Dedifferentiated amniotic fluid mesenchymal stem cell (primary cell): ENCODE results near the gene SPAG4.

Experiments
- DNase-seq: peaks from one replicate; pipeline ENCODE4 v3.0.0-alpha.2; 2016; ENCODE audit errors: extremely low spot score

SPAG4 gene

GRCh38 chr20:35621560-35621946 is 5.9 kb downstream of the SPAG4 start:
- DNase-seq: no peak

GRCh38 chr20:35625584-35626385 is 10.2 kb downstream of the SPAG4 start:
- no peak for DNase-seq

GRCh38 chr20:35626386-35627001 is 10.9 kb downstream of the SPAG4 start:
- DNase-seq: no peak

GRCh38 chr20:35627121-35627520 is 11.5 kb downstream of the SPAG4 start:
- no peak for DNase-seq

- DNase-seq: no peak
Observed at GRCh38 chr20:35629427-35630145, 14.0 kb downstream of the SPAG4 start.

- no peak for DNase-seq
Observed at GRCh38 chr20:35630636-35631035, 15.0 kb downstream of the SPAG4 start.

- DNase-seq: no peak
Observed at GRCh38 chr20:35632539-35633115, 17.0 kb downstream of the SPAG4 start.

GRCh38 chr20:35635652-35636051 is 20.0 kb downstream of the SPAG4 start:
- no peak for DNase-seq

GRCh38 chr20:35636095-35636494 is 20.5 kb downstream of the SPAG4 start:
- DNase-seq: no peak

- no peak for DNase-seq
Observed at GRCh38 chr20:35637276-35637675, 21.6 kb downstream of the SPAG4 start.

GRCh38 chr20:35638751-35639150 is 23.1 kb downstream of the SPAG4 start:
- no peak for DNase-seq

- DNase-seq: no peak
Observed at GRCh38 chr20:35640724-35641123, 25.1 kb downstream of the SPAG4 start.

- DNase-seq: no peak
Observed at GRCh38 chr20:35641743-35642142, 26.1 kb downstream of the SPAG4 start.

GRCh38 chr20:35643045-35643444 is 27.4 kb downstream of the SPAG4 start:
- no peak for DNase-seq

GRCh38 chr20:35644806-35645205 is 29.2 kb downstream of the SPAG4 start:
- no peak for DNase-seq

GRCh38 chr20:35648836-35649235 is 33.2 kb downstream of the SPAG4 start:
- DNase-seq: no peak

- no peak for DNase-seq
Observed at GRCh38 chr20:35650632-35651031, 35.0 kb downstream of the SPAG4 start.

- DNase-seq: no peak
Observed at GRCh38 chr20:35651958-35652357, 36.3 kb downstream of the SPAG4 start.

GRCh38 chr20:35652641-35653429 is 37.2 kb downstream of the SPAG4 start:
- no peak for DNase-seq

GRCh38 chr20:35653430-35653734 is 37.8 kb downstream of the SPAG4 start:
- no peak for DNase-seq

GRCh38 chr20:35653893-35654292 is 38.3 kb downstream of the SPAG4 start:
- no peak for DNase-seq

- DNase-seq: no peak
Observed at GRCh38 chr20:35654415-35654814, 38.8 kb downstream of the SPAG4 start.
